ENCODE data around the gene S100A6. TPM values are rescaled to one million over a fixed set of nuclear protein-coding genes. Genes with fewer than 3 reads are reported as not detected.

S100A6 gene
- total RNA-seq, 1 experiment from 2014 or later = 2,572 TPM

DNA sequence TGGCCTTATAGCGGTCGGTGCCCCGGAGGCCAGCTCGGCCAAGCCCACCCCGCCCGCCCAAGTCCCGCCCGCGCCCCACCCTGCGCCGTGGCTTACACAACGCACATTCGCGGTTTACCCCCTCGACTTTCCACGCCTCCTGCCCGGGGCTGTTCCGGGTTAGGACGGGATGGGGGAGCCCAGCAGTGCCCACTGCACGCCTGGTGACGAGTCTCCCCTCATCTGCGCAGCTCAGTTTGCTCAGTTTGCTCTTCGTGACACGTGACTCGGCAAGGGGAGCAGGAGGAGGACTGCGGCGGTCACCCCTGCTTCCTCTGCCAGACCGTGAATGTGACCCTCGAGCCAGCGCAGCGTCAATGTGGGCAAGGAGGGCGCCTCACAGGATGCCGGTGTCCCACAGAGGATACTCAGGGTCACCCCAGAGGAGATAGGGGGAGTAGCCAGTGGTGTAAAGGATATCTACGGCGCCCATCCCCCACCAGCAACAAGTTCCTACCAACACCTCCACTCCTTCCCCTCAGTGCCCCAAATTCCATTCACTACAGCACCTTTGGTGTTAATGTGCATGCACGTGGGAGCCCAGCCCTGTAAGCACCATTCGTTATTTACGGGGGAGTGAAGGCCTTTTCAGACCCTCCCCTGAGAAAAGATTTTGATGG, 350 bp upstream of the S100A6 start:
- Histone ChIP-seq H3K9me3 (ENCODE audit: low read length) (no peaks in the 10 kb centered on the region), H4K20me1 (ENCODE audit: low read length) (0 out of 2 replicates have a peak, but pooled peaks cover 3% of the 10 kb centered on the region), H3F3A (ENCODE audit: low read length, unreplicated experiment) (peaks cover 10% of the 10 kb centered on the region), H3K79me2 (ENCODE audit: low read length) (peaks cover 27% of the 10 kb centered on the region), H3K4me2 (ENCODE audit: low read length) (peak overlapping the region; percentile 78), H3K9ac (ENCODE audit: low read length) (peak overlapping the region; percentile 95), H3K27ac (ENCODE audit: low read length) (peak overlapping the region; percentile 97), H3K9me2 (replicated peaks; ENCODE audit: low read length) (no peaks in the 10 kb centered on the region), H3K4me3 (ENCODE audit: low read length) (peak overlapping the region; percentile 73), H3K4me1 (ENCODE audit: insufficient read depth, low read length) (peaks cover 74% of the 10 kb centered on the region), H3K27me3 (ENCODE audit: low read length) (no peaks in the 10 kb centered on the region), H3K36me3 (ENCODE audit: low read depth, low read length) (peaks cover 12% of the 10 kb centered on the region), H2AFZ (ENCODE audit: low read length) (0 out of 2 replicates have a peak overlapping the region, but pooled peaks have one; percentile 8)
- intact Hi-C loops (cut with micrococcal nuclease) = no loop called here
- CTCF ChIA-PET = interaction anchor here (0.5 to 1.1 kb wide), 4 partner anchors 9 to 90 kb away, joined by 3 to 4 read pairs (median 3); no protein-coding TSS in a partner anchor
- peak; percentile 19 for ATAC-seq
- peak; percentile 94 for DNase-seq
- TSS peak; percentile 10 for BruUV-seq (replicated peaks)
- POLR2A ChIA-PET (ENCODE audit: unreplicated experiment) = interaction anchor here (0.6 to 4.6 kb wide), 8 partner anchors 28 to 428 kb away, joined by 3 to 47 read pairs (median 7); partner anchors contain the start of genes CHTOP and S100A16
- TF ChIP-seq EZH2phosphoT487 (IDR thresholded peaks at IDR 0.05; ENCODE audit: borderline replicate concordance, low read length) (no peak), EZH2 (IDR thresholded peaks at IDR 0.05; ENCODE audit: low read length, unreplicated experiment) (no peak)
- TF ChIP-seq, protein P1, sequence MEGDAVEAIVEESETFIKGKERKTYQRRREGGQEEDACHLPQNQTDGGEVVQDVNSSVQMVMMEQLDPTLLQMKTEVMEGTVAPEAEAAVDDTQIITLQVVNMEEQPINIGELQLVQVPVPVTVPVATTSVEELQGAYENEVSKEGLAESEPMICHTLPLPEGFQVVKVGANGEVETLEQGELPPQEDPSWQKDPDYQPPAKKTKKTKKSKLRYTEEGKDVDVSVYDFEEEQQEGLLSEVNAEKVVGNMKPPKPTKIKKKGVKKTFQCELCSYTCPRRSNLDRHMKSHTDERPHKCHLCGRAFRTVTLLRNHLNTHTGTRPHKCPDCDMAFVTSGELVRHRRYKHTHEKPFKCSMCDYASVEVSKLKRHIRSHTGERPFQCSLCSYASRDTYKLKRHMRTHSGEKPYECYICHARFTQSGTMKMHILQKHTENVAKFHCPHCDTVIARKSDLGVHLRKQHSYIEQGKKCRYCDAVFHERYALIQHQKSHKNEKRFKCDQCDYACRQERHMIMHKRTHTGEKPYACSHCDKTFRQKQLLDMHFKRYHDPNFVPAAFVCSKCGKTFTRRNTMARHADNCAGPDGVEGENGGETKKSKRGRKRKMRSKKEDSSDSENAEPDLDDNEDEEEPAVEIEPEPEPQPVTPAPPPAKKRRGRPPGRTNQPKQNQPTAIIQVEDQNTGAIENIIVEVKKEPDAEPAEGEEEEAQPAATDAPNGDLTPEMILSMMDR (conservative IDR thresholded peaks at IDR 0.05; ENCODE audit: low read depth, low read length) = no peak

DNA sequence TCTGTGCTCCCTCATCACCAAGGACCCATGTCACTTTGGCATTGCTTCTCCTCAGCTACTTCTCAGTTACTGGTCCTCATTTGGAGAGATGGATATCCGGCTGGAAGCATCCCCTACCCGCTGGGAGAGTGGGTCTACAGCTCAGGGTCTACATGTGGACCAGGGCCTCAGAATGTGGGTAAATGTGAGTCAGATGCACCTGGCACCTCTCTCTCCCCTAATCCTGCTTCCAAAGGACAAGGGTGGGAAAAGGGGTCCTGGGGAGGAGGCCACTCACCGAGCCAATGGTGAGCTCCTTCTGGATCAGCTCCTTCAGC, 908 bp downstream of the S100A6 start:
- Histone ChIP-seq H4K20me1 (ENCODE audit: low read length) (0 out of 2 replicates have a peak, but pooled peaks cover 3% of the 10 kb centered on the region), H3K27me3 (ENCODE audit: low read length) (no peaks in the 10 kb centered on the region), H3K9me2 (replicated peaks; ENCODE audit: low read length) (no peaks in the 10 kb centered on the region), H3K9ac (ENCODE audit: low read length) (peak overlapping the region; percentile 95), H3K4me3 (ENCODE audit: low read length) (peak overlapping the region; percentile 73), H3K4me1 (ENCODE audit: insufficient read depth, low read length) (peaks cover 62% of the 10 kb centered on the region), H3K27ac (ENCODE audit: low read length) (peak overlapping the region; percentile 94), H3F3A (ENCODE audit: low read length, unreplicated experiment) (peaks cover 10% of the 10 kb centered on the region), H3K36me3 (ENCODE audit: low read depth, low read length) (peaks cover 12% of the 10 kb centered on the region), H2AFZ (ENCODE audit: low read length) (no peak overlapping the region), H3K4me2 (ENCODE audit: low read length) (peak overlapping the region; percentile 84), H3K79me2 (ENCODE audit: low read length) (peaks cover 27% of the 10 kb centered on the region), H3K9me3 (ENCODE audit: low read length) (no peaks in the 10 kb centered on the region)
- TF ChIP-seq EZH2 (IDR thresholded peaks at IDR 0.05; ENCODE audit: low read length, unreplicated experiment) = no peak
- no peak for TF ChIP-seq EZH2phosphoT487 (IDR thresholded peaks at IDR 0.05; ENCODE audit: borderline replicate concordance, low read length)
- TF ChIP-seq, protein P1 (conservative IDR thresholded peaks at IDR 0.05; ENCODE audit: low read depth, low read length) = no peak
- no TSS peak for BruUV-seq (replicated peaks)
- intact Hi-C loops (cut with micrococcal nuclease) = no loop called here
- ChIA-PET POLR2A (ENCODE audit: unreplicated experiment) (interaction anchor here (1.0 to 4.6 kb wide), 6 partner anchors 29 to 99 kb away, joined by 3 to 47 read pairs (median 7); partner anchors contain the start of genes CHTOP and S100A16), CTCF (interaction anchor here (1.1 kb wide), 1 partner anchor 11 kb away, joined by 16 read pairs; no protein-coding TSS in a partner anchor)
- DNase-seq = no peak
- no peak for ATAC-seq
